Ovary (tissue), 9 donors: ENCODE measurements around the gene PNPLA6. TPM values are rescaled to one million over a fixed set of nuclear protein-coding genes. Genes with fewer than 3 reads are reported as not detected.

Experiments used
- DNase-seq, 5 donors: peaks; one replicate each; pipeline ENCODE4 v3.0.0-alpha.2; 2019 to 2020
- H3K27ac ChIP-seq, 2 donors: fragments of 200-600 bp; one replicate each; pipeline versions ENCODE4 v1.5.1 to v1.8.0; 2019 to 2022
- H3K27me3 ChIP-seq: fragments of 200-600 bp; one replicate; pipeline ENCODE4 v1.8.0; 2022
- H3K36me3 ChIP-seq: fragments of 200-600 bp; sonication (generic); one replicate; pipeline ENCODE4 v1.5.1; 2019
- H3K4me1 ChIP-seq: one replicate; pipeline ENCODE4 v1.8.1; 2013; ENCODE audit warnings: mild to moderate bottlenecking, moderate library complexity; ENCODE audit not compliant: insufficient read depth
- H3K4me3 ChIP-seq: fragments of 200-600 bp; sonication (generic); one replicate; pipeline ENCODE4 v1.5.1; 2017
- H3K9me3 ChIP-seq, 2 donors: fragments of 200-600 bp in 1 of 2; sonication (generic) in 1 of 2; one replicate each; pipeline versions ENCODE4 v1.5.1 to v1.8.1; 2013 to 2019; ENCODE audit warnings: mild to moderate bottlenecking in 1 of 2, moderate library complexity in 1 of 2
- EP300 ChIP-seq: sonication (generic); formaldehyde crosslinking; IDR thresholded peaks from one replicate; pipeline ENCODE4 v1.6.1; 2017; ENCODE audit warnings: antibody characterized with exemption
- POLR2A ChIP-seq: fragments of 450-650 bp; IDR thresholded peaks from one replicate; pipeline ENCODE4 v1.6.1; 2017; ENCODE audit warnings: antibody characterized with exemption, mild to moderate bottlenecking, moderate library complexity
- whole genome bisulfite sequencing, 3 donors: extraction: QIAGEN DNeasy Blood & Tissue Kit in 1 of 3; methylation state at CpG; one replicate each; pipeline versions ENCODE4 v1.1.5 to v1.1.7; 2013 to 2017; 5-methylcytosine and 5-hydroxymethylcytosine counted together
- intact Hi-C, 4 donors: fragments of 100-400 bp; cut with DNase I; formaldehyde crosslinking; loops; one replicate each; pipeline versions ENCODE4 v1.11.0 to v1.15.1; 2022 to 2023
- polyA plus RNA-seq, 2 donors: library from polyadenylated mRNA; stranded (reverse); fragments of 200-250 nt in 1 of 2; fragments of 350-450 nt in 1 of 2; fragmentation: Illumina TruSeq in 1 of 2; extraction: RNeasy Lipid Tissue Mini Kit (QIAGEN cat#74804) in 1 of 2; gene quantifications; one replicate each; pipeline ENCODE4 v1.2.3, GENCODE V29; 2013 to 2014
- total RNA-seq, 7 donors: library from RNA; depleted of rRNA in 2 of 7; stranded (reverse); fragments of >200 nt in 2 of 7; fragmentation: NEBNext Ultra II Directional in 3 of 7; extraction: Animal tissue kit (Norgen Biotek cat#: 25700) in 3 of 7; gene quantifications; one replicate each; pipeline versions ENCODE4 v1.1.0 to v1.2.4, GENCODE V29; 2016 to 2023
- TF ChIP-seq, protein P1 (sequence below), 3 donors: fragments of 450-650 bp in 2 of 3; fragments of 200-600 bp in 1 of 3; IDR thresholded peaks; one replicate each; pipeline versions ENCODE4 v1.5.1 to v1.8.0; 2016 to 2022; ENCODE audit warnings: antibody characterized with exemption in 3 of 3, mild to moderate bottlenecking in 1 of 3
- donor health status: DM: no; HTN: no; CAD: no; lungs with moderate emphysema.
- donor health status: DM: no; HTN: no; CAD: no.
- donor health status: Bipolar disorder and iron deficiency.
- donor health status: DM: yes; HTN: yes; CAD: no.
- donor health status: DM: no; HTN: no; CAD: no.
- donor health status: DM: yes; HTN: yes; CAD: no.

The PNPLA6 gene
- total and polyA plus RNA-seq, 9 donors = 19.0 to 69.1 (median 52.0) TPM

GRCh38 chr19:7528192-7528519 is 7.4 kb upstream of the PNPLA6 start:
- TF ChIP-seq, protein P1, sequence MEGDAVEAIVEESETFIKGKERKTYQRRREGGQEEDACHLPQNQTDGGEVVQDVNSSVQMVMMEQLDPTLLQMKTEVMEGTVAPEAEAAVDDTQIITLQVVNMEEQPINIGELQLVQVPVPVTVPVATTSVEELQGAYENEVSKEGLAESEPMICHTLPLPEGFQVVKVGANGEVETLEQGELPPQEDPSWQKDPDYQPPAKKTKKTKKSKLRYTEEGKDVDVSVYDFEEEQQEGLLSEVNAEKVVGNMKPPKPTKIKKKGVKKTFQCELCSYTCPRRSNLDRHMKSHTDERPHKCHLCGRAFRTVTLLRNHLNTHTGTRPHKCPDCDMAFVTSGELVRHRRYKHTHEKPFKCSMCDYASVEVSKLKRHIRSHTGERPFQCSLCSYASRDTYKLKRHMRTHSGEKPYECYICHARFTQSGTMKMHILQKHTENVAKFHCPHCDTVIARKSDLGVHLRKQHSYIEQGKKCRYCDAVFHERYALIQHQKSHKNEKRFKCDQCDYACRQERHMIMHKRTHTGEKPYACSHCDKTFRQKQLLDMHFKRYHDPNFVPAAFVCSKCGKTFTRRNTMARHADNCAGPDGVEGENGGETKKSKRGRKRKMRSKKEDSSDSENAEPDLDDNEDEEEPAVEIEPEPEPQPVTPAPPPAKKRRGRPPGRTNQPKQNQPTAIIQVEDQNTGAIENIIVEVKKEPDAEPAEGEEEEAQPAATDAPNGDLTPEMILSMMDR (IDR thresholded peaks at IDR 0.05) = no peak
- H3K36me3 ChIP-seq = no peaks in the 10 kb centered on the region
- no peaks in the 10 kb centered on the region for H3K9me3 ChIP-seq
- H3K27me3 ChIP-seq = no peaks in the 10 kb centered on the region
- intact Hi-C loops = loop anchor here in 1 of 4 donors (10.0 kb wide), 1 partner anchor 133 kb away; no protein-coding TSS in a partner anchor
- DNase-seq = no peak
- peaks cover 4% of the 10 kb centered on the region for H3K4me1 ChIP-seq
- no peak overlapping the region for H3K4me3 ChIP-seq
- WGBS, 3 donors = 83 to 93% (median 87%) methylated on average over 6 to 7 of the region's 7 CpGs
- H3K27ac ChIP-seq = no peak overlapping the region

- H3K9me3 ChIP-seq = no peaks in the 10 kb centered on the region
- TF ChIP-seq, protein P1 (IDR thresholded peaks at IDR 0.05) = no peak
- TF ChIP-seq EP300 = no peak
- TF ChIP-seq POLR2A = no peak
- peaks cover 2% of the 10 kb centered on the region for H3K4me1 ChIP-seq
- no peaks in the 10 kb centered on the region for H3K27me3 ChIP-seq
- intact Hi-C loops = loop anchor here in 1 of 4 donors (10.0 kb wide), 1 partner anchor 134 kb away; no protein-coding TSS in a partner anchor
- no peaks in the 10 kb centered on the region for H3K36me3 ChIP-seq
- no peak for DNase-seq
- H3K4me3 ChIP-seq = no peak overlapping the region
- no peak overlapping the region for H3K27ac ChIP-seq
- WGBS, 3 donors = 87 to 93% (median 88%) methylated on average over 32 of the region's 32 CpGs
Observed at GRCh38 chr19:7528522-7529245, 6.8 kb upstream of the PNPLA6 start.

DNA sequence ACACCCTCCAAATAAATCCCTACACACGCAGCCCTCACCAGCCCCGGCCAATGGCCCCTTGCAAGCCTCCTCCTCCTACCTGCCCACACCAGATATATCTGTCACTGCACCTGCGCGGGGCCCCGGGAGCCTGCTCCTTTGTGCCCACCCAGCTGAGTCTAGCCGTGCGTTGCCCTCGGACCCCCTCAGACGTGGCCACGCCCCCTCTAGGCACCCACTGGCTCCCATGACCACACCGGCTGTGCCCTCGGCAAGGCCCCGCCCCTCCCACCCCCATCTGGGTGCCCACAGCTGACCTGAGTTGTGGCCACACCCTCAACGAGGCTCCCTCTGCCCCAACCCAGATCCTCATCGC is 6.3 kb upstream of the PNPLA6 start:
- 76 to 81% (median 77%) methylated on average over 15 of the region's 15 CpGs for WGBS, 3 donors
- no peaks in the 10 kb centered on the region for H3K27me3 ChIP-seq
- H3K9me3 ChIP-seq = no peaks in the 10 kb centered on the region
- peaks cover 2% of the 10 kb centered on the region for H3K4me1 ChIP-seq
- intact Hi-C loops = loop anchor here in 1 of 4 donors (10.0 kb wide), 1 partner anchor 134 kb away; no protein-coding TSS in a partner anchor
- H3K4me3 ChIP-seq = no peak overlapping the region
- H3K27ac ChIP-seq = no peak overlapping the region
- peak in 1 of 5 donors; percentile 9 for DNase-seq
- TF ChIP-seq, protein P1 (IDR thresholded peaks at IDR 0.05) = no peak
- no peak for TF ChIP-seq EP300
- TF ChIP-seq POLR2A = no peak
- no peaks in the 10 kb centered on the region for H3K36me3 ChIP-seq

DNA sequence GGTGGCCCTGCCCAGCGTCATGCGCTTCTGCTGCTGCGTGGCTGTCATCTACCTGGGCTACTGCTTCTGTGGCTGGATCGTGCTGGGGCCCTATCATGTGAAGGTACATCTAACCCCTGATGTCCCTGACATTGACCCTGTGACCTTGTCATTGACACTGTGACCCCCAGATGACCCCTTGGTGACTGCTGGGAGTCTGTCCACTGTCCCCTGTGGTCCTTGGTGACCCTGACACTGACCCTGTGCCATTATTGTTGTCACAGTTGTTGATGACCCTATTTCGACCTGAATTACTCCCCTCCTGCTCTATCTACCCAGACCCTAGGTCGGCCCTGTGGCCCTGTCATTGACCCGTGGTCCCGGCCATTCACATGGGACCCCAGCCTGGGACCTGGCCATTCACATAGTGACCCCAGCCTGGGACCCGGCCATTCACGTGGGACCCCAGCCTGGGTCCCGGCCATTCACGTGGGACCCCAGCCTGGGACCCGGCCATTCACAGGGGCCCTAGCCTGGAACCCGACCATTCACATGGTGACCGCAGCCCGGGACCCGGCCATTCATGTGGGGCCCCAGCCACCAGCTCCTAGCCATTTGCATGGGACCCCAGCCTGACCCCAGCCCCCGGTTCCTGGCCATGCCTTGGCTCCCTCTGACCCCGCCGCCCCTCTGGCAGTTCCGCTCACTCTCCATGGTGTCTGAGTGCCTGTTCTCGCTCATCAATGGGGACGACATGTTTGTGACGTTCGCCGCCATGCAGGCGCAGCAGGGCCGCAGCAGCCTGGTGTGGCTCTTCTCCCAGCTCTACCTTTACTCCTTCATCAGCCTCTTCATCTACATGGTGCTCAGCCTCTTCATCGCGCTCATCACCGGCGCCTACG is 5.7 kb upstream of the PNPLA6 start:
- DNase-seq = peak in 1 of 5 donors; percentile 9
- H3K4me3 ChIP-seq = no peak overlapping the region
- 91 to 92% (median 92%) methylated on average over 32 to 33 of the region's 33 CpGs for WGBS, 3 donors
- no peaks in the 10 kb centered on the region for H3K36me3 ChIP-seq
- no peak for TF ChIP-seq EP300
- intact Hi-C loops = loop anchor here (5.0 to 10.0 kb wide), 3 partner anchors 43 to 425 kb away; partner anchors contain the start of gene PEX11G (in 1 of the 4)
- peaks cover 2% of the 10 kb centered on the region for H3K4me1 ChIP-seq
- no peak overlapping the region for H3K27ac ChIP-seq
- no peaks in the 10 kb centered on the region for H3K27me3 ChIP-seq
- no peaks in the 10 kb centered on the region for H3K9me3 ChIP-seq
